GM21447 (cell line): ENCODE data around the gene OR5C1.
"Not testable (repeated sequence)": the region's sequence is repeated elsewhere in the genome, so short reads cannot be mapped to it uniquely, and the experiment has no call there.

Experiments used
- ATAC-seq: cut with Tn5 transposase; IDR thresholded peaks from one replicate; pipeline ENCODE4 v1.9.1; 2021; ENCODE audit not compliant: unreplicated experiment

The OR5C1 gene

GRCh38 chr9:122788831-122789230 is at the start of gene OR5C1:
OR5C1 (plus strand) TSS chr9:122788933; CDS start chr9:122788933, 0 bp downstream.
- no peak for ATAC-seq

- no peak for ATAC-seq
These were observed 46.7 kb upstream of the OR5C1 start, which contains the start of gene OR1L6 for GRCh38 chr9:122742003-122742402. OR1L6 (plus strand) TSS chr9:122742303; CDS start chr9:122749848, 7,545 bp downstream.

DNA sequence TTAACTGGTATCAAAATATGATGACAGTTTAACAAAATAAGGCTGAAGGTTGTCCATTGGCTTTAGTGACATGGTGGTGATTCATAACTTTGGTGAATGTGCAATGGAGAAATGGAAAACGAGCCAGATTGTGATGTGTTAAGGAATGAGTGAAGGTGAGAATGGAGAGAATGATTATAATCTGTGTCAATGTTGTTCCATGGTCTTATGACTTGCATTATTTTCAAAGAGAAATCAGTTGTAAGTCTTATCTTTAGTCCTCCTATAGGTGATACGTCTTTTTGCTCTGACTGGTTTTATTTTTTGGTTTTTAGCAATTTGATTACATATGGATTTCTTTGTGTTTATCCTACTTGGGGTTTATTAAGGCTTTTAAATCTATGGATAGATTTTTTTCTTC is 33.9 kb upstream of the OR5C1 start:
- no peak for ATAC-seq

DNA sequence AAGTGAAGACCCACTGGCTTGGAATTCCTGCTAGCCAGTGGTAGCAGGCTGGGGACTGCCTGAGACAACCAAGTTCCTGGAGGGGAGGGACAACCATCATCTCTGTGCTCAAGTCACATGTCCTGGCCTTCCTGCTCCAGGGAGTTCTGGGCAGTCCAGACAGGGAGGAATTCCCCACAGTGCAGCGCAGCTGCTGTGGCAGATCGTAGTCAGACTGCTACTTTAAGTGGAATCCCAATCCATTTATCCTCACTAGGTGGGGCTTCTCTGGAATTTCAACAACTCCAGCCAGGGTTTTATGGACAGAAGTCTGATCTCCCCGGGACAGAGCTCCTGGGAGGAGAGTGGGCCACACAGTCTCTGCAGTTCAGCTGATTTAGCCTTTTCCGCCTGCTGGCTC is 20.9 kb upstream of the OR5C1 start:
- ATAC-seq, result no peak

DNA sequence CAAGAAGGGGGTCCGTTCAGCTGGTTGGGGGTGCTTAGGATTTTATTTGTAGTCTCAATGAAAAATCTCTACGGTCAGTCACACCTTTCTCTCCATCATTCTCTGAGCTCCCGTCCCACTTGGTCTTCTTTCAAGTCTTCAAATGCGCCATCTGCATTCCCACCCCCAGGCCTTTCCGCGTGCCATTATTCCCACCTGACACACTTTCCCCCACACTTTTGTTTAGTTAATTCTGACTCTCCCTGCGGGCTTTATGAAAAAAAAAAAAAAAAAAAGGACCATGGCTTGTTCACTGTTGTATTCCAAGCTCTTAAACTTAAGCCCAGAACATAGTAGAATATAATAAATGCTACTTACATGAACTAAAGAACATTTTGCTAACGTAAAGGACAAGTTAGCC is 11.7 kb upstream of the OR5C1 start:
- no peak for ATAC-seq

DNA sequence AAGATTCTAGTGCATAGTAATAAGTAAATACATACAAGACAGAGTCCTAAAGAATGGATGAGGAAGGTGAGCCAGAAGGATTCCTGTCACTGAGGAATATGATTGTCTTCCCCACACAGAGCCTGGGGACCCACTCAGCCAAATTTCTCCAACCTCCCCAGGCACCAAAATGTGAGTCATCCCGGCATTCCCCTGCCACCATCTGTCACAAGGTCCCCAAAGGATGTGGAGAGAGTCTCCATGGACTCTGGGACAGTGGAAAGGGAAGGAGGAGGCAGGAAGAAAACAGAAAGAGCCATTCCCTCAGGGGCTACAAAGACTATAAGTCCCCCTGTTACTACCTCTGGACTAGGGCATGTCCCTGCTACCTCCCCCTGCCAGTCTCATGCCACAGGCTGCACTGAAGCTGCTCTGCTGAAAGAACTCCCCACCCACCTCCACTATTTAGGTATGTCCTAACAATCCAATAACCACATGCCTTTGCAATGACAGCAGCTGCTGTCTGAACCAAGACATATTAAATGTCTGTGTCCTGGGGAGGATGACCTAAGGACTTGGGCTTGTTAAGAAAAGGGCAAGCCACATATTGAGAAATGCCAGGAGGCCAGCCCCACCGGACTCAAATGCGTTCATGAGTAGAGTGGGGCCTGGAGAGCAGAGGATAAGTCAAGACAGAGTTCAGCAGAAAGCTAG is 10.7 kb upstream of the OR5C1 start:
- no peak for ATAC-seq

- ATAC-seq, result no peak
These were observed 9.6 kb upstream of the OR5C1 start for GRCh38 chr9:122779181-122779580.

DNA sequence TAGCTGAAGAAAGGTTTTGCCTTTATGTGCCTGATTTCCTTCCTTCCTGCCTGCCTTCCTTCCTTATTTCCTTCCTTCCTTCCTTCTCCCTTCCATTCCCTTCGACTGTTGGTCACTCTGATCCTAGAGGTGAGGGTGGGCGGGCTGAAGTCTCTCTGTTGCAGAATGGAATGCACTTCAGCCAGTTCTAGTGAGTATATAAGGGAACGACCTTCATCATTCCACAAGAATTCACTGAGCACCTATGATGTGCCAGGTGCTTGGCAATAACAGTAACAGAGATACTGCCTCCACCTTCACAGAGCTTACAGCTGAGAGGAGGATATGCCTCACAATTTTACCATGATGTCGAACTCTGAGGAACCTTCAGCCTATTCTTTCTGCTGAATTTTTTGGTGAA is 8.7 kb upstream of the OR5C1 start:
- ATAC-seq, result no peak

- ATAC-seq, result no peak
These were observed 7.1 kb upstream of the OR5C1 start for GRCh38 chr9:122781671-122782070.

DNA sequence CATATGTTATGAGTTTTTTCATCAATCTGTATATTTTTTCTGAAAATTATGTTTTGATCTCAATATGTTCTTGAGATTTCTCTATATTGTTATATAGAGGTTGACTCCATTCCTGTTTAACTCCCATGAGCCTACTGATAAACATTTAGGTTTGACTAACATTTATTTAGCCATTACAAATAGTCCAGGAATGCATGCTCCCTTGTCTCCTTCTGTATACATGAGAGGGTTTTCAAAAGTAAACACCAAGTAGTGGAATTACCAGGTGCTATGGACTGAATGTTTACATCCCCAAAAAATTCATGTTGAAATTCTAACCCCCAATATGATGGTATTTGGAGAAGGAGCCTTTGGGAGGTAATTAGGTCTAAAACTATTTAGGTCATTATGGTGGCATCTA is 3.5 kb upstream of the OR5C1 start:
- no peak for ATAC-seq

DNA sequence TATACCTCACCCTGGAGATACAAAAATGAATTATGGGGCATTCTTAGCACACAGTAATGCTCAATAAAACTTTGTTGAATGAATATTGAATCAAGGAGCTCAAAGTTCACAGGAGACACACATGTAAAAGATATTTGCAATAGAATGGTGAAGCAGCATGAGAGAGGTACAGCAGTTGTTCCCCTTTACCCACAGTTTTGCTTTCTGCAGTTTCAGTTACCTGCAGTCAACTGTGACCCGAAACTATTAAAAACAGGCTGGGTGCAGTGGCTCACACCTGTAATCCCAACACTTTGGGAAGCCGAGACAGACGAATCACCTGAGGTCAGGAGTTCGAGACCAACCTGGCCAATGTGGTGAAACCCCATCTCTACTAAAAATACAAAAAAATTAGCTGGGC is 2.4 kb upstream of the OR5C1 start:
- no peak for ATAC-seq

GRCh38 chr9:122789256-122790046 is 718 bp downstream of the OR5C1 start:
- ATAC-seq, result no peak

- no peak for ATAC-seq
These were observed 3.3 kb downstream of the OR5C1 start for GRCh38 chr9:122791872-122792669.

- ATAC-seq, result no peak
These were observed 8.8 kb downstream of the OR5C1 start for GRCh38 chr9:122797316-122798063.

DNA sequence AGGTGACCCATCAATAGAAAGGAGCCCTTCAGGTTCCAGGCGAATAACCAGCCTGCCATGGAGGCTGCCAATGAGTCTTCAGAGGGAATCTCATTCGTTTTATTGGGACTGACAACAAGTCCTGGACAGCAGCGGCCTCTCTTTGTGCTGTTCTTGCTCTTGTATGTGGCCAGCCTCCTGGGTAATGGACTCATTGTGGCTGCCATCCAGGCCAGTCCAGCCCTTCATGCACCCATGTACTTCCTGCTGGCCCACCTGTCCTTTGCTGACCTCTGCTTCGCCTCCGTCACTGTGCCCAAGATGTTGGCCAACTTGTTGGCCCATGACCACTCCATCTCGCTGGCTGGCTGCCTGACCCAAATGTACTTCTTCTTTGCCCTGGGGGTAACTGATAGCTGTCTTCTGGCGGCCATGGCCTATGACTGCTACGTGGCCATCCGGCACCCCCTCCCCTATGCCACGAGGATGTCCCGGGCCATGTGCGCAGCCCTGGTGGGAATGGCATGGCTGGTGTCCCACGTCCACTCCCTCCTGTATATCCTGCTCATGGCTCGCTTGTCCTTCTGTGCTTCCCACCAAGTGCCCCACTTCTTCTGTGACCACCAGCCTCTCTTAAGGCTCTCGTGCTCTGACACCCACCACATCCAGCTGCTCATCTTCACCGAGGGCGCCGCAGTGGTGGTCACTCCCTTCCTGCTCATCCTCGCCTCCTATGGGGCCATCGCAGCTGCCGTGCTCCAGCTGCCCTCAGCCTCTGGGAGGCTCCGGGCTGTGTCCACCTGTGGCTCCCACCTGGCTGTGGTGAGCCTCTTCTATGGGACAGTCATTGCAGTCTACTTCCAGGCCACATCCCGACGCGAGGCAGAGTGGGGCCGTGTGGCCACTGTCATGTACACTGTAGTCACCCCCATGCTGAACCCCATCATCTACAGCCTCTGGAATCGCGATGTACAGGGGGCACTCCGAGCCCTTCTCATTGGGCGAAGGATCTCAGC is 11.6 kb downstream of the OR5C1 start, which contains the start of gene OR1K1:
Gene OR1K1, plus strand, starts transcription at position 58 of the 995 bp plus-strand sequence. Its CDS starts 0 bp downstream, at position 58.
- no peak for ATAC-seq

GRCh38 chr9:122806661-122807060 is 17.9 kb downstream of the OR5C1 start:
- ATAC-seq, result no peak

GRCh38 chr9:122807271-122807900 is 18.7 kb downstream of the OR5C1 start:
- ATAC-seq, result no peak

GRCh38 chr9:122808141-122808540 is 19.4 kb downstream of the OR5C1 start:
- no peak for ATAC-seq

- ATAC-seq, result not testable (repeated sequence)
These were observed 20.5 kb downstream of the OR5C1 start for GRCh38 chr9:122809261-122809660.
